GM06990 (cell line): ENCODE measurements around the gene MIDN.
"Not testable (repeated sequence)": the region's sequence is repeated elsewhere in the genome, so short reads cannot be mapped to it uniquely, and the experiment has no call there.

Experiments
- DNase-seq: peaks from one replicate; pipeline ENCODE4 v3.0.0-alpha.2; 2011; ENCODE audit not compliant: insufficient read length; ENCODE audit errors: extremely low read depth
- H3K27me3 ChIP-seq: replicated peaks from 2 replicates; pipeline ENCODE4 v1.6.0; 2011; ENCODE audit warnings: low read length; ENCODE audit not compliant: control insufficient read depth, insufficient read depth
- H3K36me3 ChIP-seq: 2 replicates; pipeline ENCODE4 v1.5.1; 2011; ENCODE audit warnings: low read length; ENCODE audit not compliant: control insufficient read depth, insufficient read depth
- H3K4me3 ChIP-seq: replicated peaks from 2 replicates; pipeline ENCODE4 v1.5.1; 2011; ENCODE audit warnings: low read depth, mild to moderate bottlenecking, control low read depth, low read length
- TF ChIP-seq, protein P1 (sequence below): IDR thresholded peaks from 2 replicates; pipeline ENCODE4 v1.5.1; 2011; ENCODE audit warnings: low read length, control low read depth, mild to moderate bottlenecking, inconsistent platforms; ENCODE audit not compliant: insufficient read depth, poor library complexity, severe bottlenecking

The MIDN gene

GRCh38 chr19:1248139-1248785 is at the start of gene MIDN:
MIDN (plus strand) TSS chr19:1248583; CDS start chr19:1250297, 1,714 bp downstream.
- DNase-seq = peak; percentile 85
- peak within 1 kb of the TSS; percentile 75 for H3K4me3 ChIP-seq
- H3K27me3 ChIP-seq = no peaks in the 10 kb centered on the region
- TF ChIP-seq, protein P1, sequence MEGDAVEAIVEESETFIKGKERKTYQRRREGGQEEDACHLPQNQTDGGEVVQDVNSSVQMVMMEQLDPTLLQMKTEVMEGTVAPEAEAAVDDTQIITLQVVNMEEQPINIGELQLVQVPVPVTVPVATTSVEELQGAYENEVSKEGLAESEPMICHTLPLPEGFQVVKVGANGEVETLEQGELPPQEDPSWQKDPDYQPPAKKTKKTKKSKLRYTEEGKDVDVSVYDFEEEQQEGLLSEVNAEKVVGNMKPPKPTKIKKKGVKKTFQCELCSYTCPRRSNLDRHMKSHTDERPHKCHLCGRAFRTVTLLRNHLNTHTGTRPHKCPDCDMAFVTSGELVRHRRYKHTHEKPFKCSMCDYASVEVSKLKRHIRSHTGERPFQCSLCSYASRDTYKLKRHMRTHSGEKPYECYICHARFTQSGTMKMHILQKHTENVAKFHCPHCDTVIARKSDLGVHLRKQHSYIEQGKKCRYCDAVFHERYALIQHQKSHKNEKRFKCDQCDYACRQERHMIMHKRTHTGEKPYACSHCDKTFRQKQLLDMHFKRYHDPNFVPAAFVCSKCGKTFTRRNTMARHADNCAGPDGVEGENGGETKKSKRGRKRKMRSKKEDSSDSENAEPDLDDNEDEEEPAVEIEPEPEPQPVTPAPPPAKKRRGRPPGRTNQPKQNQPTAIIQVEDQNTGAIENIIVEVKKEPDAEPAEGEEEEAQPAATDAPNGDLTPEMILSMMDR = peak; percentile 70
- H3K36me3 ChIP-seq = peaks cover 8% of the 10 kb centered on the region

DNA sequence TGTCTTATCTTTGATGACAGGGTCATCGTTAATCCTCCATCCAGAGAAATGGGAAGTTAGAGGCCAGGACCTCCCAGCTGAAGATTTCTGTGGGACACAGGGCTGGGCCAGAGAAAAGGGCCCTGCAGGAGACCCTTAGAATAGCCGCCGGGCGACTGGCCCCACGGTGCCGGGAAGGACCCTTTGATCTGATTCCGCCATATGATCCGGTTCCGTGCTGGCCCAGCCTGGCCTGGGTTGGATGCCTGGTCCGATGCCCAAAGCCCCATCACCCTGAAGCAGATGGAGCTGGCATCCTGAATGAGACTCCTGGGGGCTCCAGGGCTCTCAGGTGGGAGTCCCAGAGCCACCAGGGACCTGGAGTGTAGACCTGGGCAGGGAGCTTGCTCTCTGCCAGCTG is 48.9 kb upstream of the MIDN start:
- TF ChIP-seq, protein P1 = no peak
- no peak for DNase-seq
- no peak overlapping the region for H3K4me3 ChIP-seq
- H3K36me3 ChIP-seq = no peaks in the 10 kb centered on the region
- no peaks in the 10 kb centered on the region for H3K27me3 ChIP-seq

DNA sequence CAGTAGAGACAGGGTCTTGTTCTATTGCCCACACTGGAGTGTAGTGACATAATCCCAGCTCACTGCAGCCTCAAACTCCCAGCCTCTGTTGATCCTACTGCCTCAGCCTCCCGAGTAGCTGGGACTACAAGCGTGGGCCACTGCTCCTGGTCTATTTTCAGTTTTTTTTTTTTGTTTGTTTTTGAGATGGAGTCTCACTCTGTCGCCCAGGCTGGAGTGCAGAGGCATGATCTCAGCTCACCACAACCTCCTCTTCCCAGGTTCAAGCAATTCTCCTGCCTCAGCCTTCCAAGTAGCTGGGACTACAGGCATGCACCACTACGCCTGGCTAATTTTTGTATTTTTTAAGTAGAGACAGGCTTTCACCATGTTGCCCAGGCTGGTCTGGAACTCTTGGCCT is 47.8 kb upstream of the MIDN start:
- H3K36me3 ChIP-seq, H3K27me3 ChIP-seq, H3K4me3 ChIP-seq, DNase-seq: not testable (repeated sequence)

DNA sequence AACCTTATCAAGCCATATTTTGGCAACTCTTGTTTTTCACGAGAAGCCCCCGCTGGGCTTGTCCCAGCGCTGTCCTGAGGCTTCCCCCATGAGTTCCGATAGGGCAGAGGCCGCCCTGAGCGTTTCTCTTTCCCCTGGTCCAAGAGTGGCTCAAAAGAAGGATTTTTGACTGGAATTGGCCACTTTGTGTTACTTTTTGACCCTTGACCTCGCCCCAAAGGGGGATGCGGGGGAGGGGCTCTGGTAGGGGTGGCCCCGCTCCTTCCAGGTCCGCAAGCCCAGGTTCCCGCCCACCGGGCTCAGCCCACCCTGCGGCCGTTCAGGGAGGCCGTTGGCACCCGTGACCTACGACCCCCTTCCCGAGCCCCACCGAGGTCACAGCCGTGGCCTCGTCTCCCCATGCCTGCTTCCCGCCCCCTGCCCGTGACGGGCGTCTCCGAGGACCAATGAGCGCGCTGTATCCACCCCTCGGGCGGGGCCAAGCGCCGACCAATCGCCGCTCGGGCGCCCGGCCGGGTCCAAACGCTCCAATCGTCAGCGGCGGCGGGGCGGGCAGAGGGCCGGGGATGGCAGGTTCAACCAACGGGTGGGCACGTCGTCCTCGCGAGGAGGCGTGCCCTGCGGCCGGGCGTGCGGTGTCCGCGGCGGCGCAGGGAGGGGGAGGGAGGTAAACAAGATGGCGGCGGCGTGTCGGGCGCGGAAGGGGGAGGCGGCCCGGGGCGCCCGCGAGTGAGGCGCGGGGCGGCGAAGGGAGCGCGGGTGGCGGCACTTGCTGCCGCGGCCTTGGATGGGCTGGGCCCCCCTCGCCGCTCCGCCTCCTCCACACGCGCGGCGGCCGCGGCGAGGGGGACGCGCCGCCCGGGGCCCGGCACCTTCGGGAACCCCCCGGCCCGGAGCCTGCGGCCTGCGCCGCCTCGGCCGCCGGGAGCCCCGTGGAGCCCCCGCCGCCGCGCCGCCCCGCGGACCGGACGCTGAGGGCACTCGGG is 43.0 kb upstream of the MIDN start, which contains the start of gene STK11:
Gene STK11 (plus strand): TSS at position 665 of the 986 bp plus-strand sequence. CDS start 1,136 bp downstream, outside the sequence.
- TF ChIP-seq, protein P1 = no peak
- H3K36me3 ChIP-seq = peaks cover 2% of the 10 kb centered on the region; the same call in 1 of the 2 replicates
- H3K4me3 ChIP-seq = peak within 1 kb of the TSS; percentile 89
- DNase-seq = peak; percentile 99
- H3K27me3 ChIP-seq = no peaks in the 10 kb centered on the region

DNA sequence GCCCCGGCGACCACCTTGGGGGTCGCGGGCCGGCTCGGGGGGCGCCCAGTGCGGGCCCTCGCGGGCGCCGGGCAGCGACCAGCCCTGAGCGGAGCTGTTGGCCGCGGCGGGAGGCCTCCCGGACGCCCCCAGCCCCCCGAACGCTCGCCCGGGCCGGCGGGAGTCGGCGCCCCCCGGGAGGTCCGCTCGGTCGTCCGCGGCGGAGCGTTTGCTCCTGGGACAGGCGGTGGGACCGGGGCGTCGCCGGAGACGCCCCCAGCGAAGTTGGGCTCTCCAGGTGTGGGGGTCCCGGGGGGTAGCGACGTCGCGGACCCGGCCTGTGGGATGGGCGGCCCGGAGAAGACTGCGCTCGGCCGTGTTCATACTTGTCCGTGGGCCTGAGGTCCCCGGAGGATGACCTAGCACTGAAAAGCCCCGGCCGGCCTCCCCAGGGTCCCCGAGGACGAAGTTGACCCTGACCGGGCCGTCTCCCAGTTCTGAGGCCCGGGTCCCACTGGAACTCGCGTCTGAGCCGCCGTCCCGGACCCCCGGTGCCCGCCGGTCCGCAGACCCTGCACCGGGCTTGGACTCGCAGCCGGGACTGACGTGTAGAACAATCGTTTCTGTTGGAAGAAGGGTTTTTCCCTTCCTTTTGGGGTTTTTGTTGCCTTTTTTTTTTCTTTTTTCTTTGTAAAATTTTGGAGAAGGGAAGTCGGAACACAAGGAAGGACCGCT is 42.1 kb upstream of the MIDN start:
- TF ChIP-seq, protein P1 = no peak
- H3K4me3 ChIP-seq = peak overlapping the region; percentile 89
- DNase-seq = peak; percentile 34
- H3K27me3 ChIP-seq = no peaks in the 10 kb centered on the region
- H3K36me3 ChIP-seq = peaks cover 4% of the 10 kb centered on the region
